ENCODE data around the gene SLC4A1.

Gene SLC4A1

DNA sequence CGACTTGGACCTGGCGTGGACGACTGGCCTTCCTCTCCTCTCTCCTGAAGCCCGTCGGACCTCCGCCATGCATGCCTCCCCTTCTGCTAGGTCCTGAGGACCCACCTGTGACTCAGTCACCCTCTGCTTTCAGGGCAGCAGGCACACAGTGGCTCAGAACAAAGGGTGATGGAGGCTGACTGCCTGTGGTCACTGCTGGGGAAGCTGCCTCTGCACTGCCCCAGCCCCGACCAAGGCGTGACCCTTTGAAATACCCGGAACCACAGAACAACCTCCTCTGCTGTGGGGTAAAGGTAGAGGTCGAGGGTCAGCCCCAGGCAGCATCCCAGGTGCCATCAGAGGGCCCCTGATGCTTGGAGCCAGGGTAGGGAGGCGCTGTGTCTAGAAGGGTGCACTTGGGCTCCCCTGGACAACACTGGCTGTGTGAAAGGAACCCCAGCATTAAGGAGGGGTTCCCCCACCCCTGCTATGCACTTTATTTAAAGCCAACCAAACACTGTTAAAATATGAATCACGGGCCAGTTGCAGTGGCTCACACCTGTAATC is 12.5 kb upstream of the SLC4A1 start:
- Histone ChIP-seq H3K27me3 (ENCODE audit: control insufficient read depth, insufficient read depth, low read length) (no peaks in the 10 kb centered on the region), H3K9me3 (ENCODE audit: control insufficient read depth, low read length) (no peaks in the 10 kb centered on the region), H3K4me1 (ENCODE audit: control insufficient read depth, insufficient read depth, low read length) (no peaks in the 10 kb centered on the region), H3K4me3 (ENCODE audit: low read length) (no peak overlapping the region), H3K9ac (ENCODE audit: low read length) (no peak overlapping the region), H3K36me3 (ENCODE audit: control insufficient read depth, insufficient read depth, low read length) (no peaks in the 10 kb centered on the region)

DNA sequence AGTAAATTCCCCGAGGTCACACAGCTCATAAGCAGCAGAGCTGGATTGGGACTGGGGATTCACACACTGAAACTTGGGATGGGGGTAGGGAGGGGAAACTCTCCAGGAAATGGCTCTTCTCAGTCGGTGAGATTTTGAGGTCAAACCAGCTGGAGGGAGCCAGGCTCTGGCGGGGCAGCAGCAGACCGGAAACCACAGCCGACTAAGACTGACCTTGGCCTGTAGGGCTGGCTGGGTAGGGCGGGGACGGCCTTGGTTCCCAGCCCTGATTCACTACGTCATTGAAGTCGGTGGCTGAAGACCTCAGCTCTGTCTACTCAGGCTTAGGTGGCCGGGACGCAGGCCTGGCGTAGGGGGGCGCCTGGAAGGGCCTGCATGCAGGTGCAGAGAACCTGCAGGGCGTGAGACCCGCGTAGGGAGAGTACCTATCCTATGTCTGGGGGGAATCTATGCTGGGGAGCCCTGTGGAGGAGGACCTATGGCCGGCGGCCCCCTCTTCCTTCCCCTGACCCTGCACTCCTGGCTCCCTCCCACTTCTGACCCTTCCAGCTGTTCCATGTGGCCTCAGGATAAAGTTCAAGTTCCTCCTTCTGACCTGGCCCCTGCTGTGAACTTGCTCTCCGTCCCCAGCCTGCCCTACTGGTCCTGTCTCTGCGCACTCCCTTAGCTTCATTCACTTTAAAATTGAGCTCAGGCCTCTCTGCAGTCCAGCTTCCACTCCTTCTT is 11.9 kb upstream of the SLC4A1 start:
- Histone ChIP-seq H3K9ac (ENCODE audit: low read length) (peak overlapping the region; percentile 12), H3K9me3 (ENCODE audit: control insufficient read depth, low read length) (no peaks in the 10 kb centered on the region), H3K4me3 (ENCODE audit: low read length) (no peak overlapping the region), H3K27me3 (ENCODE audit: control insufficient read depth, insufficient read depth, low read length) (no peaks in the 10 kb centered on the region), H3K4me1 (ENCODE audit: control insufficient read depth, insufficient read depth, low read length) (no peaks in the 10 kb centered on the region), H3K36me3 (ENCODE audit: control insufficient read depth, insufficient read depth, low read length) (no peaks in the 10 kb centered on the region)

DNA sequence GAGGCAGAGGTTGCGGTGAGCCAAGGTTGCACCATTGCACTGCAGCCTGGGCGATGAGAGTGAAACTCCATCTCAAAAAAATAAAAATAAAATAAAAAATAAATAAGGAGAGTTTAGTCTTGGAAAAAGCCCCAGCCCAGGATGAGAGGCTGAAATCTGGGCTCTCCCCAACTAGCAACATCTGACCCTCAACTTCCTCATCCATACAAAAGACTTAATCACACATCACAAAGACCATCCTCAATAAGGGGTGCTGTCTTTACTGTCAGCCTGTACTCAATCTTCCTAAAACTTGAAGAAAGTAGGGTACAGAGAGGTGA is 11.4 kb upstream of the SLC4A1 start:
- H3K4me3 ChIP-seq (ENCODE audit: low read length): no peak overlapping the region
- no peaks in the 10 kb centered on the region for H3K4me1 ChIP-seq (ENCODE audit: control insufficient read depth, insufficient read depth, low read length)
- H3K9ac ChIP-seq (ENCODE audit: low read length): peak overlapping the region; percentile 12
- no peaks in the 10 kb centered on the region for H3K9me3 ChIP-seq (ENCODE audit: control insufficient read depth, low read length)
- no peaks in the 10 kb centered on the region for H3K27me3 ChIP-seq (ENCODE audit: control insufficient read depth, insufficient read depth, low read length)
- H3K36me3 ChIP-seq (ENCODE audit: control insufficient read depth, insufficient read depth, low read length): no peaks in the 10 kb centered on the region

DNA sequence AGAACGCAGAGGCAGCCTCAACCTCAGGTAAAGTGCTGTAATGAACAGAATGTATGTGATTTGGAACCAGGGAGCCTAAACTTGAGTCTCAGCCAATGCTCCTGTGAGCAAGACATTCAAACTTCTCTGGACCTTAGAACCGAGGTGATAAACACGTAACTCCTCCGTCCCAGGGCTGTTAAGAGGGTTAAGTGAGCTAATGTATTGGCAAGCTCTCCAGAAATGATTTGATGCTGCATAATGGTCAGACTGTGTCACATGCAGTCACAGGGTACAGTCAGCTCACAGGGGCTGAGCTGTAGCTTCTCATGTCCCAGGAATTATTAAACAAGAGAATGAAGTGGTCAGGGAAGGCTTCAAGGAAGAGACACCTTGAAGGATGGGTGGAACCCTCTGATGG is 10.0 kb upstream of the SLC4A1 start:
- Histone ChIP-seq H3K4me1 (ENCODE audit: control insufficient read depth, insufficient read depth, low read length) (no peaks in the 10 kb centered on the region), H3K27me3 (ENCODE audit: control insufficient read depth, insufficient read depth, low read length) (no peaks in the 10 kb centered on the region), H3K9ac (ENCODE audit: low read length) (no peak overlapping the region), H3K36me3 (ENCODE audit: control insufficient read depth, insufficient read depth, low read length) (no peaks in the 10 kb centered on the region), H3K4me3 (ENCODE audit: low read length) (no peak overlapping the region), H3K9me3 (ENCODE audit: control insufficient read depth, low read length) (no peaks in the 10 kb centered on the region)

GRCh38 chr17:44273607-44274006 is 5.7 kb upstream of the SLC4A1 start:
- H3K27me3 ChIP-seq (ENCODE audit: control insufficient read depth, insufficient read depth, low read length): peaks cover 17% of the 10 kb centered on the region
- H3K9ac ChIP-seq (ENCODE audit: low read length): no peak overlapping the region
- H3K36me3 ChIP-seq (ENCODE audit: control insufficient read depth, insufficient read depth, low read length): no peaks in the 10 kb centered on the region
- peaks cover 8% of the 10 kb centered on the region for H3K4me1 ChIP-seq (ENCODE audit: control insufficient read depth, insufficient read depth, low read length)
- no peaks in the 10 kb centered on the region for H3K9me3 ChIP-seq (ENCODE audit: control insufficient read depth, low read length)
- H3K4me3 ChIP-seq (ENCODE audit: low read length): no peak overlapping the region

DNA sequence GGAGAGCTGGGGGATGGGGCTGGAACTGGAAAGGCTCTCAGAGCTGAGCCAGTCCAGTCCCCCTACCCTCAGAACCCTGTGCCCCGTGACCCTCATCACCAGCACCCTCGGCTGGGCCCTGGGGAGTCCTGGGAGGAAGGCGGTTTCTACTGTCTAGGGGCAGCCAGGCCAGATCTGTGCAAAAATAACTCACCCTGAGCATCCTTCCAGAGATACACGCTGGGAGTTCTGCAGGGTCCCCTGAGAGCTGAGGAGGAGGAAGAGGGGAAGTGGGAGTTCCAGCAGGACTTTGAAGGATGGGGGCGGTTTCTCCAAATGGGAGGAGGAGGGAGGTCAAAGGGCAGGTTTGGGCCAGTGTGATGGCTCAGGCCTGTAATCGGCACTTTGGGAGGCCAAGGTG is 5.0 kb upstream of the SLC4A1 start:
- no peaks in the 10 kb centered on the region for H3K36me3 ChIP-seq (ENCODE audit: control insufficient read depth, insufficient read depth, low read length)
- no peaks in the 10 kb centered on the region for H3K9me3 ChIP-seq (ENCODE audit: control insufficient read depth, low read length)
- no peak overlapping the region for H3K4me3 ChIP-seq (ENCODE audit: low read length)
- peaks cover 8% of the 10 kb centered on the region for H3K4me1 ChIP-seq (ENCODE audit: control insufficient read depth, insufficient read depth, low read length)
- no peak overlapping the region for H3K9ac ChIP-seq (ENCODE audit: low read length)
- peaks cover 17% of the 10 kb centered on the region for H3K27me3 ChIP-seq (ENCODE audit: control insufficient read depth, insufficient read depth, low read length)

DNA sequence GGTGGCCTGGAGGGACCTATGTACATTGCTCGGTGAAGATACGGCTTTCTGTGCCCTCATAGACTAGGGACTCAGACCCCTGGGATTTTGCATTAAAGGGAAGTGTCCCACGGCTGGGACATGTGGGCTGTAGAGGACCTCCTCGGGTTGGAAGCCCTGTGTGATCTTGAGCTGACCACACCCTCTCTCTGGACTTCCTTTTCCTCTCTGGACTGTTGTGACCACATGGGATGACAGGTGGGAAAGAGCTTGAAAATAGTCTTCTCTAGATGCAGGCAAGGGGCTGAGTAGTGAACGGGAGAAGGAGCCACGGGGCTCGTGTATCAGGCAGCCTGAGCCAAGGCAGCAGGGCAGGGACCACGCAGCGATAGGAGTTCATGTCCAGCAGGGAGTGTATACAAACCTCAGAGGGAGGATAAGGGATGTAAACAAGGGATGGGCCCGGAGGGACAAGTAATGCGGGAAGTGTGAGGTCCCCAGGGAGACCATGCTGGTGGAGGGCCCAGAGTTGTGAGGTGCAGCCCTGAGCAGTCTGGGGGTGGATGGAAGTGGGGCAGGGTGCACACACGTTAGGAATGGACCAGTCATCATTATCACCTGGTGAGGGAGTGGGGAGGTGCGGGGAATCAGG is 4.5 kb upstream of the SLC4A1 start:
- Histone ChIP-seq H3K9ac (ENCODE audit: low read length) (no peak overlapping the region), H3K36me3 (ENCODE audit: control insufficient read depth, insufficient read depth, low read length) (no peaks in the 10 kb centered on the region), H3K4me3 (ENCODE audit: low read length) (no peak overlapping the region), H3K4me1 (ENCODE audit: control insufficient read depth, insufficient read depth, low read length) (peaks cover 8% of the 10 kb centered on the region), H3K27me3 (ENCODE audit: control insufficient read depth, insufficient read depth, low read length) (peaks cover 17% of the 10 kb centered on the region), H3K9me3 (ENCODE audit: control insufficient read depth, low read length) (no peaks in the 10 kb centered on the region)

- peaks cover 20% of the 10 kb centered on the region for H3K27me3 ChIP-seq (ENCODE audit: control insufficient read depth, insufficient read depth, low read length)
- no peaks in the 10 kb centered on the region for H3K36me3 ChIP-seq (ENCODE audit: control insufficient read depth, insufficient read depth, low read length)
- no peaks in the 10 kb centered on the region for H3K9me3 ChIP-seq (ENCODE audit: control insufficient read depth, low read length)
- no peak overlapping the region for H3K4me3 ChIP-seq (ENCODE audit: low read length)
- no peak overlapping the region for H3K9ac ChIP-seq (ENCODE audit: low read length)
- H3K4me1 ChIP-seq (ENCODE audit: control insufficient read depth, insufficient read depth, low read length): peaks cover 8% of the 10 kb centered on the region
Measured at GRCh38 chr17:44269535-44270240, 1.8 kb upstream of the SLC4A1 start.

GRCh38 chr17:44268709-44269534 is 987 bp upstream of the SLC4A1 start:
- H3K36me3 ChIP-seq (ENCODE audit: control insufficient read depth, insufficient read depth, low read length): no peaks in the 10 kb centered on the region
- H3K4me3 ChIP-seq (ENCODE audit: low read length): no peak overlapping the region
- peaks cover 20% of the 10 kb centered on the region for H3K27me3 ChIP-seq (ENCODE audit: control insufficient read depth, insufficient read depth, low read length)
- no peaks in the 10 kb centered on the region for H3K9me3 ChIP-seq (ENCODE audit: control insufficient read depth, low read length)
- H3K9ac ChIP-seq (ENCODE audit: low read length): no peak overlapping the region
- peaks cover 8% of the 10 kb centered on the region for H3K4me1 ChIP-seq (ENCODE audit: control insufficient read depth, insufficient read depth, low read length)

DNA sequence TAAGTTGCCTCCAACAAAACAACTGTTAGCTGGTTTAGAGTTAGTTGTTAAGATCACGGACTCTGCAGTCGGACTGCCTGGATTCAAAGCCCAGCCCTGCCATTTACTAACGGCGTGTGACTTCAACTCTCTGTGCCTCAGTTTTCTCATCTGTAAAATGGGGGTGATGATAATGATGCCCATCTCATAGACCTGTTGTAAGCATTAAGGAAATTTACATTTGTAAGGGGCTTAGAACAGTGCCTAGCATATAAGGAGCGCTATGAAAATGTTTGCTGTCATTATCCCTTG is 825 bp downstream of the SLC4A1 start:
- peaks cover 26% of the 10 kb centered on the region for H3K27me3 ChIP-seq (ENCODE audit: control insufficient read depth, insufficient read depth, low read length)
- H3K4me1 ChIP-seq (ENCODE audit: control insufficient read depth, insufficient read depth, low read length): peaks cover 2% of the 10 kb centered on the region
- no peak overlapping the region for H3K9ac ChIP-seq (ENCODE audit: low read length)
- no peaks in the 10 kb centered on the region for H3K36me3 ChIP-seq (ENCODE audit: control insufficient read depth, insufficient read depth, low read length)
- no peak overlapping the region for H3K4me3 ChIP-seq (ENCODE audit: low read length)
- no peaks in the 10 kb centered on the region for H3K9me3 ChIP-seq (ENCODE audit: control insufficient read depth, low read length)

DNA sequence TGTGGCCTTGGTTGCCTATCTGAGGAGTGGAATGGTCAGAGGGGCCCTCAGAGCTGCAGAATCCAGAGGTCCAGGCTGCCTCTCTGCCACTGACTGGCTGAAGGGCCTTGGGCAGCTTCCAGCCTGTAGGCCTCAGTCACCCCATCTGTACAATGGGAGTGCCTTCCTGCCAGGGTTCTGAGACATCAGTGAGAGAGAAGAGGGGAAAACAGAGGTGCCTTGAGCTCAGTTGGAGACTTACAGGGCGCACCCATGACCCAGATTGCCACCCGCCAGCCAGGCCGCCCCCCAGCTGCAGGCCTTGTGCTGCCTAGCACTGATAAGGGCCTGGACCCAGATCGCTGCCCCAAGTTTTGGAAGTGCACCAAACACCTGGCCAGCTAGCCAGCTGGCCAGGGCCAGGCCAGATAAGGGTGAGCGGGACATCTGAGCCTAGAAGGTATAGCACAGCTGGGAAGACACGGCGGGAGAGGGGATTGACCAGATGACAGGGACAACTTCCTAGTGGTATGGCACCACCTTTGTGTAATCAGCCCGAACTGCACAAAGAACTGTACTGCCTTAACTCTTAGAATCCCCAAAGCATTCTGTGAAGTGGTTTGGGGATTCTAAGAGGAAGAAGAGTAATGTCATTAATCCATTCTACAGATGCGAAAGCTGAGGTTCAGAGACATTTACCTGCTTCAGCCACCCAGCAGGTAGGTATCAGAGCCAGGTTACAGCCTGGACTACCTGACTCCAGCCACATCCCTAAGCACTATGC is 1.4 kb downstream of the SLC4A1 start:
- Histone ChIP-seq H3K4me3 (ENCODE audit: low read length) (no peak overlapping the region), H3K9me3 (ENCODE audit: control insufficient read depth, low read length) (no peaks in the 10 kb centered on the region), H3K36me3 (ENCODE audit: control insufficient read depth, insufficient read depth, low read length) (no peaks in the 10 kb centered on the region), H3K4me1 (ENCODE audit: control insufficient read depth, insufficient read depth, low read length) (no peaks in the 10 kb centered on the region), H3K9ac (ENCODE audit: low read length) (no peak overlapping the region), H3K27me3 (ENCODE audit: control insufficient read depth, insufficient read depth, low read length) (peaks cover 21% of the 10 kb centered on the region)
